HG02885 (cell line): ENCODE measurements around the gene SOX21.
A peak's percentile ranks its signal among the peaks of the same experiment; 100 is the strongest.
"Not testable (repeated sequence)": the region's sequence is repeated elsewhere in the genome, so short reads cannot be mapped to it uniquely, and the experiment has no call there.

ENCODE experiments used
- ATAC-seq: cut with Tn5 transposase; IDR thresholded peaks from one replicate; pipeline ENCODE4 v1.9.1; 2021; ENCODE audit warnings: mild to moderate bottlenecking; ENCODE audit not compliant: unreplicated experiment, poor library complexity

SOX21 gene

GRCh38 chr13:94712287-94712811, at the start of gene SOX21:
Gene SOX21 (minus strand): TSS chr13:94712545. CDS start chr13:94712049, 496 bp downstream.
- ATAC-seq = no peak

- ATAC-seq = no peak
Observed at GRCh38 chr13:94761407-94761806, 49.1 kb upstream of the SOX21 start.

GRCh38 chr13:94759120-94759728, 46.9 kb upstream of the SOX21 start:
- ATAC-seq = no peak

GRCh38 chr13:94758436-94758960, 46.2 kb upstream of the SOX21 start:
- ATAC-seq = no peak

- no peak for ATAC-seq
Observed at GRCh38 chr13:94753327-94753726, 41.0 kb upstream of the SOX21 start.

GRCh38 chr13:94749162-94749561, 36.8 kb upstream of the SOX21 start:
- ATAC-seq = no peak

GRCh38 chr13:94739235-94739634, 26.9 kb upstream of the SOX21 start:
- ATAC-seq = no peak

- no peak for ATAC-seq
Observed at GRCh38 chr13:94731028-94731427, 18.7 kb upstream of the SOX21 start.

GRCh38 chr13:94729941-94730340, 17.6 kb upstream of the SOX21 start:
- not testable (repeated sequence) for ATAC-seq

- no peak for ATAC-seq
Observed at GRCh38 chr13:94726425-94726824, 14.1 kb upstream of the SOX21 start.

- ATAC-seq = no peak
Observed at GRCh38 chr13:94722609-94723345, 10.4 kb upstream of the SOX21 start.

- ATAC-seq = not testable (repeated sequence)
Observed at GRCh38 chr13:94718697-94719096, 6.4 kb upstream of the SOX21 start.

- ATAC-seq = no peak
Observed at GRCh38 chr13:94717916-94718315, 5.6 kb upstream of the SOX21 start.

GRCh38 chr13:94716016-94716415, 3.7 kb upstream of the SOX21 start:
- ATAC-seq = no peak

GRCh38 chr13:94713561-94714182, 1.3 kb upstream of the SOX21 start:
- ATAC-seq = no peak

GRCh38 chr13:94712812-94713560, 641 bp upstream of the SOX21 start:
- no peak for ATAC-seq

GRCh38 chr13:94711561-94712286, 621 bp downstream of the SOX21 start:
- ATAC-seq = peak; percentile 51

- ATAC-seq = peak; percentile 75
Observed at GRCh38 chr13:94710881-94711560, 1.3 kb downstream of the SOX21 start.
